22Rv1 (cell line): ENCODE data around the gene CRB3.
A peak's percentile ranks its signal among the peaks of the same experiment; 100 is the strongest.

Experiments used
- H3K27ac ChIP-seq: fragments of 450-650 bp; 2 replicates; pipeline ENCODE4 v1.5.1; 2017
- ZFX ChIP-seq: fragments of 450-650 bp; IDR thresholded peaks from 2 replicates; pipeline ENCODE4 v1.6.1; 2017; ENCODE audit warnings: antibody characterized with exemption, borderline replicate concordance
- TF ChIP-seq, protein P1 (sequence below): fragments of 450-650 bp; IDR thresholded peaks from 2 replicates; pipeline ENCODE4 v1.5.1; 2017; ENCODE audit warnings: mild to moderate bottlenecking

CRB3 gene

DNA sequence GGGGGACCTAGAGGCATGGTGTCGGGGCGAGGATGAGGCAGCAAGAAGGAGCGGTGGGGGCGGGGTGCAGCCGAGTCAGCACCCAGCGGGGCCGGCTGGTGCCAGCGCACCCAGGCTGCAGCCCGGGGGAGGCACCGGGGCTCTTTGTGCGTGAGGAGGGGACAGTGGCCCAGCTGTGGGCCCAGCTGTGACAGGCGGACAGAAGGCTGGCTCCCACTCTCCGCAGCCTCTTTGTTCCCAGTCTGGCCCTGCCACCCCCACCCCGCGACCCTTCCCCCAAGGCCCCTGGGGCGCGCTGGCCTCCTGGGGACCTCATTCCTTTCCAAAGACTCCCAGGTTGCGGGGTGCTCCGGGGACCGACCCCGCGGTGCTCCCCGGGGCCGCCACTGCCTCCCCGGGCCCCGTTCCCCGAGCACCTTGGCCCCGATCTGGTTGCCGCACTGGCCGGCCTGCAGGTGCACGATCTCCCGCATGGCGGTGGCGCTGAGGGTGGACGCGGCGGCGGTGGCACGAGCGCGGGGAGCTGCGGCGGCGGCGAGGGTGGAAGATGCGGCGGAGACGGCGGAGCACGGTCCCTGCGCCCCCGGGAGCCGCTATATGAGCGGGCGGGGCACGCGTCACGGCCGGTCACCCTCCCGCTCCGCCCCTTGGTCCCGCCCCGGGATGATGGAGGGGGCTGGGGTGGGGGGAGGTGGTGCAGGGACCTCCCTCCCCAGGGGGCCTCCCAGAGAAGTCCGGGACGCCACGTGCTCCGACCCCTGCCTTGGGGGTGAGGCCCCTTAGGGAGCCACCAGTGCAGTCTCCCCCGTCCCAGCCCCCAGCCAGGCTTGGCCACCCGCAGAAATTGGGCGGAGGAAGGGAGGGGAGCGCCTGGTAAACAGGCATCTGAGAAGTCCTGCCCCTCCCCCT, 37.9 kb downstream of the CRB3 start, which contains the start of gene TUBB4A:
TSS of gene TUBB4A (minus strand) at position 570 of the 909 bp plus-strand sequence. CDS start at position 473, 97 bp downstream.
- no peak within 1 kb of the TSS for H3K27ac ChIP-seq
- no peak for TF ChIP-seq ZFX
- TF ChIP-seq, protein P1, sequence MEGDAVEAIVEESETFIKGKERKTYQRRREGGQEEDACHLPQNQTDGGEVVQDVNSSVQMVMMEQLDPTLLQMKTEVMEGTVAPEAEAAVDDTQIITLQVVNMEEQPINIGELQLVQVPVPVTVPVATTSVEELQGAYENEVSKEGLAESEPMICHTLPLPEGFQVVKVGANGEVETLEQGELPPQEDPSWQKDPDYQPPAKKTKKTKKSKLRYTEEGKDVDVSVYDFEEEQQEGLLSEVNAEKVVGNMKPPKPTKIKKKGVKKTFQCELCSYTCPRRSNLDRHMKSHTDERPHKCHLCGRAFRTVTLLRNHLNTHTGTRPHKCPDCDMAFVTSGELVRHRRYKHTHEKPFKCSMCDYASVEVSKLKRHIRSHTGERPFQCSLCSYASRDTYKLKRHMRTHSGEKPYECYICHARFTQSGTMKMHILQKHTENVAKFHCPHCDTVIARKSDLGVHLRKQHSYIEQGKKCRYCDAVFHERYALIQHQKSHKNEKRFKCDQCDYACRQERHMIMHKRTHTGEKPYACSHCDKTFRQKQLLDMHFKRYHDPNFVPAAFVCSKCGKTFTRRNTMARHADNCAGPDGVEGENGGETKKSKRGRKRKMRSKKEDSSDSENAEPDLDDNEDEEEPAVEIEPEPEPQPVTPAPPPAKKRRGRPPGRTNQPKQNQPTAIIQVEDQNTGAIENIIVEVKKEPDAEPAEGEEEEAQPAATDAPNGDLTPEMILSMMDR = peak; percentile 17; the same call in 1 of the 2 replicates

DNA sequence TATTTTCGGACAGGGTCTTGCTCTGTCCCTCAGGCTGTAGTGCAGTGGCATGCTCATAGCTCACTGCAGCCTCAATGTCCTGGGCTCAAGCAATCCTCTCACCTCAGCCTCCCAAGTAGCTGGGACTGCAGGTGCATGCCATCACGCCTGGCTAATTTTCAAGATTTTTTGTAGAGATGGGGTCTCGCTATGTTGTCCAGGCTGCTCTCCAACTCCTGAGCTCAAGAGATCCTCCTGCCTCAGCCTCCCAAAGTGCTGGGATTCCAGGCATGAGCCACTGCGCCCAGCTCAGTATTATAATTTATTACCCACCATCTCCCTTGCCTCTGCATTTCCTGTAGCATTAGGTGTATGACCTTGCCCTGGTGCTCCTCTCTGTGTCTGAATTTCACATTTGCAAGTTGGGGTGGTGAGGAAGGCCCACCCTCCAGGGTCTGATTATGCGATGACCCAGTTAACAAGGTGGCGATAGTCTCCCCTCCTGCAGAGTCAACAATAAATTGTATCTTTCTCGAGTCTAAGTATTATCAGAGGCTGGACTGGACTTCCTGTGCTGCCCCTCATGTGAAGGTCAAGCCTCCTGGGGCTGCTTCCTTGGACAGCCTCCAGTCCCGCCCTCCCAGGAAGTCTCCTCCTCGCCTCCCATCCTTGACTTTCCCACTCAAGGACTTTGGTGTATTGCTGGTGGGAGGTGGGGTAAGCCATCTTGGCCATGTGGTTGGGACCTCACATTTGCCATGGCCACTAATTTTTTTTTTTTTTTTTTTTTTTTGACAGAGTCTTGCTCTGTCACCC, 39.5 kb downstream of the CRB3 start:
- TF ChIP-seq ZFX = no peak
- TF ChIP-seq, protein P1 = no peak
- H3K27ac ChIP-seq = no peak overlapping the region

DNA sequence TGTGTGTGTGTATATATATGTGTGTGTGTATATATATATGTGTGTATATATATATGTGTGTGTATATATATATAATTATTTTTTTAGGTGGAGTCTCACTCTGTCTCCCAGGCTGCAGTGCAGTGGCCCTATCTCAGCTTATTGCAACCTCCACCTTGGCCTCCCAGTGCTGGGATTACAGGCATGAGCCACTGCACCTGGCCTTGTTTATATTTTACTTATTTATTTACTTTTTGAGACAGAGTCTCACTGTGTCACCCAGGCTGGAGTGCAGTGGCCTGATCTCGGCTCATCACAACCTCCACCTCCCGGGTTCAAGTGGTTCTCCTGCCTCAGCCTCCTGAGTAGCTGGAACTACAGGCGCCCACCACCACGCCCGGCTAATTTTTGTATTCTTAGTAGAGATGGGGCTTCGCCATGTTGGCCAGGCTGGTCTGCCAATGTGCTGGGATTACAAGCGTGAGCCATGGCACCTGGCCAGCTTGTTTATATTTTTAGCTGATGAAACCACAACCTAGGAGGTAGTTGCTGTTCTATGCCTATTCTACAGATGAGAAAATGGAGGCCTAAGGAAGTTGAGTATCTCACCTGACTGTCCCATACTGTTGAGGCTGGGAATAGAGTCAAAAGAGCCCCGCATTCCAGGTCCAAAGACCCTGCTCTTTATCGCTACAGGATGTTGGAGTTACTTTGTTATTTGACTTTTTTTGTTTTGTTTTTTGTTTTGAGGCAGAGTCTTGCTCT, 44.1 kb downstream of the CRB3 start:
- 0 out of 2 replicates have a peak overlapping the region, but pooled peaks have one; percentile 7 for H3K27ac ChIP-seq

DNA sequence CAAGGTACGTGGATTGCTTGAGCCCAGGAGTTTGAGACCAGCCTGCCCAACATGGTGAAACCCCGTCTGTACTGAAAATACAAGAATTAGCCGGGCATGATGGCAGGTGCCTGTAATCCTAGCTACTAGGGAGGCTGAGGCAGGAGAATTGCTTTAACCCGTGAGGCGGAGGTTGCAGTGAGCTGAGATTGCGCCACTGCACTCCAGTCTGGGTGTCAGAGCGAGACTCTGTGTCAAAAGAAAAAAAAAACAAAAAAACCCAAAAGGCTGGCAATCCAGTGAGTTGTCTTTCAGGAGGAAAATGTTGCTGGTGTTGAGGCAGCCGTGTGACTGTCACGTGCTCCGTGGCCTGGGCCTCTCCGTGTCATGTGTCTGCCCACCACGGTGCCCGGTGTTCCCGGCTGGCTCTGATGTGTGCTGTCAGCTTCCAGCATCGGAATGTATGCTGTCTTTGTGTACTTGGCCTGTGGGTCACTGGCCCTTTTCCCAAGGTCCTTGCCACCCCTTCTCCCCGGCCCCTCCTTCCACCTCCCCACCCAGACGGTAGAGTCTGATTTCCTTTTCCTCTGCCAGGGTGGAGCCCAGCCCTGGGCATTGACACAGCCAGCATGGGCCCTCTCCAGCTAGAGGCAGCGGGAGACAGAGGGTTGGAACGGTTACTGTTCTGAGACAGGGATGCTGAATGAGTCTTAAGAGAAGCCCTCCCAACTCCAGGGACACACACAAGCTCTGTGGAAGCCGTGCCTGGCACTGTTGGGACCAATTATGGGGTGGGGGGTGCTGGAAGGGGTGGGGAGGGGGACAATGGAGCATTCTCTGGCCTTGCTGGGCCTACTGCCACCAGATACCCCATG, 45.3 kb downstream of the CRB3 start:
- TF ChIP-seq ZFX = no peak
- TF ChIP-seq, protein P1 = no peak
- no peak overlapping the region for H3K27ac ChIP-seq

DNA sequence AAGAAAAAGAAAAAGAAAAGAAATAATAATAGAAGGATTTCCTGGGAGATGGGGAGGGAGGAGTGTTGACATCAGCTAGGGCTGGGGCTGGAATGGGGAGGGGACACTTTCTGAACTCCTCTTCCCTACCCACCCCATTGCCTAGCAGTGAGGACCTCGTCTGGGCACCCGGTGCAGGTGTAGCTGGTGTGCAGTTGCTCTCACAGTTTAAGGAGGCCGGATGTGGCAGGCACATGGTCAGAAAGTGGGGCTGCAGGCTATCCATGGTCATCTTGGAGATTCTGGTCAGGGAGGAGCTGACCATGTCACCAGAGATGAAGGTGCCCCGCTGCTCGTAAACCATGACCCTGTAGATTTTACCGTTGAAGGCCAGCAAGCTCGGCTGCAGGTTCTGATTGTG, 46.5 kb downstream of the CRB3 start:
- no peak for TF ChIP-seq ZFX
- TF ChIP-seq, protein P1 = no peak
- H3K27ac ChIP-seq = no peak overlapping the region

DNA sequence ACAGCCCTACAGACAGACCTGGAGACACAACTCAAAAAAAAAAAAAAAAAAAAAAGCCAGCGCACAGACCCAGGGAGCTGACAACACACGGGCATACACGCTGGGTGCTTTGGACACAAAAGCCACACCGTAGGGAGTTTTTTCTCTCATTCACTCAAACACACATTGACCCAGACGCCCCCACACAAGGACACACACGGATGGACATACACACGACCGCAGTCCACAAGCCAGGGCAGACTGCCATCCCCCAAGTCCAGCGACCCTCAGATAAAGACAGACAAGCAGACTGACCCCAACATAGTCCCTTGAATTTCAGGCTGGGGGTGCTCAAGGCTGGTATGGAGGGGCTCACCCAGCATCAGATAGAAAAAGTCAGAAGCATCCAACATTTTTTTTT, 50.0 kb downstream of the CRB3 start:
- peak overlapping the region; percentile 34; the same call in 1 of the 2 replicates for H3K27ac ChIP-seq
- TF ChIP-seq ZFX = no peak
- TF ChIP-seq, protein P1 = no peak
